ENCODE data around the gene ITPR1.

DNA sequence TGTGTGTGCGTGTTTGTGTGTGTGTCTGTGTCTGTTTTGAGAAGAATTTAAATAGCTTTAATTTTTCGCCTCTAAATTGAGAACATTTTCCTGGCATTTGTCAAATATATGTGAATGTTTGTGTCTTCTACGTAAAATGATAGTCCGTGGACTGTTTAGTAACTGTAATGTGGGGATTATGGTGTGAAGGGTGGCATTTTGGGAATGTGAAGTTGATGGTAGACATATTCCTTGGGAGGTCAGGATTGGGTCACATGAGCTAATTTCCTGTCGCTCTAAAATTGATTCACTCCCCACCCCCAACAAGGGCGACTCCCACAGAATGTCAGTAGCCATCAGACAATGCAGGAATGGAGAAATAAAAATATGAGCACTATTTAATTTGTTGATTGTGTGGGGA is 107.3 kb downstream of the ITPR1 start:
- TF ChIP-seq CTCF (IDR thresholded peaks at IDR 0.05) (no peak), POLR2A (IDR thresholded peaks at IDR 0.05) (no peak)

Data from heart left ventricle (tissue), 13 donors.